ENCODE measurements around the gene ACTN3.
"Not testable (repeated sequence)": the region's sequence is repeated elsewhere in the genome, so short reads cannot be mapped to it uniquely, and the experiment has no call there.

ACTN3 gene

DNA sequence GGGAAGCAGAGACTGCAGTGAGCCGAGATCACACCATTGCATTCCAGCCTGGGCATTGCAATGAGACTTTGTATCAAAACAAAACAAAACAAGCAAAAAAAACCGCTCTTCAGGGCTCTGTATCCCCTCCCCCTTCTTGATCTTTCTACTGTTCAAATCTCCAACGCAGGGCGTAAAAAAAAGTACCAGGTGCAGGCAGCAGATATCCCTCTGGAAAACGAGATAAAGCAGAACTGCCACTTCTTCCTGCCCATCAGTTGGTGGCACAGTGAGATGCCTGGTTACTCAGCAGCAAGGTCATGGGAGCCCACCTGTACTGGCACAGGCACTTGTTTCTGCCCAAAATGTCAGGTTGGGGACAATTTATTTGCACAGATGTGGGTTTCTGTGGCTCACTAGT, 57.5 kb downstream of the ACTN3 start:
- no peak overlapping the region for H3K4me3 ChIP-seq (ENCODE audit: low read depth, low read length)
- TF ChIP-seq, protein P1, sequence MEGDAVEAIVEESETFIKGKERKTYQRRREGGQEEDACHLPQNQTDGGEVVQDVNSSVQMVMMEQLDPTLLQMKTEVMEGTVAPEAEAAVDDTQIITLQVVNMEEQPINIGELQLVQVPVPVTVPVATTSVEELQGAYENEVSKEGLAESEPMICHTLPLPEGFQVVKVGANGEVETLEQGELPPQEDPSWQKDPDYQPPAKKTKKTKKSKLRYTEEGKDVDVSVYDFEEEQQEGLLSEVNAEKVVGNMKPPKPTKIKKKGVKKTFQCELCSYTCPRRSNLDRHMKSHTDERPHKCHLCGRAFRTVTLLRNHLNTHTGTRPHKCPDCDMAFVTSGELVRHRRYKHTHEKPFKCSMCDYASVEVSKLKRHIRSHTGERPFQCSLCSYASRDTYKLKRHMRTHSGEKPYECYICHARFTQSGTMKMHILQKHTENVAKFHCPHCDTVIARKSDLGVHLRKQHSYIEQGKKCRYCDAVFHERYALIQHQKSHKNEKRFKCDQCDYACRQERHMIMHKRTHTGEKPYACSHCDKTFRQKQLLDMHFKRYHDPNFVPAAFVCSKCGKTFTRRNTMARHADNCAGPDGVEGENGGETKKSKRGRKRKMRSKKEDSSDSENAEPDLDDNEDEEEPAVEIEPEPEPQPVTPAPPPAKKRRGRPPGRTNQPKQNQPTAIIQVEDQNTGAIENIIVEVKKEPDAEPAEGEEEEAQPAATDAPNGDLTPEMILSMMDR (IDR thresholded peaks at IDR 0.05; ENCODE audit: low read depth, low read length) = no peak

DNA sequence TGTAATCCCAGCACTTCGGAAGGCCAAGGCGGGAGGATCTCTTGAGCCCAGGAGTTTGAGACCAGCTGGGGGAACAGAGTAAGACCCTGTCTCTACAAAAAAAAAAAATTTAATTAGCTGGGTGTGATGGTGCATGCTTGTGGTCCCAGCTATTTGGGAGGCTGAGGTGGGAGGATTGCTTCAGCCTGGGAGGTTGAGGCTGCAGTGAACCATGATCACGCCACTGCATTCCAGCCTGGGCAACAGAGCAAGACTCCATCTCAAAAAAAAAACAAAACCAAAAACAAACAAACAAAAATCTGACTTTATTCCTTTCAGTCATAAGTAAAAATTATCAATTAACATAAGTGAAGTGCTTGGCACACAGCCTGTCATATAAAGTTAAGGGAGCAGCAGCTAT, 59.9 kb downstream of the ACTN3 start:
- H3K4me3 ChIP-seq (ENCODE audit: low read depth, low read length) = not testable (repeated sequence)

- TF ChIP-seq, protein P1 (IDR thresholded peaks at IDR 0.05; ENCODE audit: low read depth, low read length) = no peak
- H3K4me3 ChIP-seq (ENCODE audit: low read depth, low read length) = no peak overlapping the region
Measured at GRCh38 chr11:66607126-66607834, 60.6 kb downstream of the ACTN3 start.

DNA sequence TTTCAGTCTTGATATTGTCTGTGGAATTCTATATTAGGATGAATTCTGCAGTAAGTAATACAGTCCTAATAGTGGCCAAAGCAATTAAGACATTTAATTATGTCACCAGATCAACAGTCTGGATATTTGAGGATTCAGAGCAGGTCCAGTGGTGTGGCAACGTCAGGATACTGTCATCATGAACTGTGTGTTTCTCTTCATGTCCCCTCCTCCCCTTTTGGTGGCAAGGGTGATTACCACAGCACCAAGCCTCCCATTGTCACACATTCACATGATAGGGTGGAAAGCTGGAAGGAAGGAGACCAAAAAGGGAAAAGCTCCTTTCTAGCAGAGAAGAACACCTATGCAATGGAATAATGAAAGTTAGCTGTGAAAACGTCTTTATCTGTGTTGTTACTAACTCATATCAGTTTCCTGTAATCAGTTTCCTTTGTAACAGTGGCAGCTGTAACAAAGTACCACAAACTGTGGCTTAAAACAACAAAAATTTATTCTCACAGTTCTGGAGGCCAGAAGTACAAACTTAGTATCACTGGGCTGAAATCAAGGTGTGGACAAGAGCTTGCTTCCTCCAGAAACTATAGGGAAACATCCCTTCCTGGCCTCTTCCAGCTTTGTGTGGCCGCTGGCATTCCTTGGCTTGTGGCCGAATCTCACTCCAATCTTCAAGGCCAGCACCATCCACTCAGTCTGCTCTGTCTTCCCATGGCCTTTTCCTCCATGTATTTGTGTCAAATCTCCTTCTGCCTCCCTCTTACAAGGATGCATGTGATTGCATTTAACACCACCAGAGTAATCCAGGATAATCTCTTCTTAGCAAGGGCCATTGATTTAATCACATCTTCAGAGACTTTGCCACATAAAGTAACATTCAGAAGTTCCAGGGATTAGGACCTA, 63.3 kb downstream of the ACTN3 start:
- TF ChIP-seq, protein P1 (IDR thresholded peaks at IDR 0.05; ENCODE audit: low read depth, low read length) = no peak
- H3K4me3 ChIP-seq (ENCODE audit: low read depth, low read length) = no peak overlapping the region

DNA sequence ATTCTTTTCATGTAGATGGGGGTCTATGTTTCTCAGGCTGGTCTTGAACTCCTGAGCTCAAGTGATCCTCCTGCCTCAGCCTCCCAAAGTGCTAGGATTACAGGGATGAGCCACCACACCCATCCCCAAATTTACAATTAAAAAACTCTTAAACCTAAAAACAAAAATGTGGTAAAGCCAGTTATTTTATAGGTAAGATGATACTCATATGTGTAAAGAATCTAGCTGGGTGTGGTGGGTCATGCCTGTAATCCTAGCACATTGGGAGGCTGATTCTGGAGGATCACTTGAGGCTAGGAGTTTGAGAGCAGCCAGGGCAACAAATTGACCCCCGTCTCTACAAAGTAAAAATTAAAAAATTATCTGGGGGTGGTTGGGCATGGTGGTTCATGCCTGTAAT, 65.8 kb downstream of the ACTN3 start:
- no peak overlapping the region for H3K4me3 ChIP-seq (ENCODE audit: low read depth, low read length)
- TF ChIP-seq, protein P1 (IDR thresholded peaks at IDR 0.05; ENCODE audit: low read depth, low read length) = no peak

All from WI38 (cell line).